ENCODE data around the gene DAPL1.
"Not testable (repeated sequence)": the region's sequence is repeated elsewhere in the genome, so short reads cannot be mapped to it uniquely, and the experiment has no call there.

The DAPL1 gene

GRCh38 chr2:158825021-158825420, 29.9 kb downstream of the DAPL1 start:
- no peak for DNase-seq

- DNase-seq: no peak
Observed at GRCh38 chr2:158826965-158827364, 31.8 kb downstream of the DAPL1 start.

- DNase-seq: no peak
Observed at GRCh38 chr2:158828378-158829164, 33.5 kb downstream of the DAPL1 start.

- no peak for DNase-seq
Observed at GRCh38 chr2:158829167-158829566, 34.0 kb downstream of the DAPL1 start.

GRCh38 chr2:158830201-158830600, 35.1 kb downstream of the DAPL1 start:
- no peak for DNase-seq

GRCh38 chr2:158835431-158835830, 40.3 kb downstream of the DAPL1 start:
- no peak for DNase-seq

- DNase-seq: no peak
Observed at GRCh38 chr2:158837645-158838044, 42.5 kb downstream of the DAPL1 start.

GRCh38 chr2:158841850-158842249, 46.7 kb downstream of the DAPL1 start:
- no peak for DNase-seq

GRCh38 chr2:158845444-158845843, 50.3 kb downstream of the DAPL1 start:
- DNase-seq: no peak

GRCh38 chr2:158845859-158846258, 50.7 kb downstream of the DAPL1 start:
- DNase-seq: no peak

- DNase-seq: not testable (repeated sequence)
Observed at GRCh38 chr2:158847526-158847925, 52.4 kb downstream of the DAPL1 start.

GRCh38 chr2:158848031-158848970, 53.2 kb downstream of the DAPL1 start:
- DNase-seq: not testable (repeated sequence)

GRCh38 chr2:158860179-158860578, 65.1 kb downstream of the DAPL1 start:
- DNase-seq: not testable (repeated sequence)

- DNase-seq: not testable (repeated sequence)
Observed at GRCh38 chr2:158861626-158862025, 66.5 kb downstream of the DAPL1 start.

- DNase-seq: not testable (repeated sequence)
Observed at GRCh38 chr2:158865469-158865868, 70.4 kb downstream of the DAPL1 start.
